HG03039 (cell line): ENCODE results near the gene KLHDC3.
"Not testable (repeated sequence)": the region's sequence is repeated elsewhere in the genome, so short reads cannot be mapped to it uniquely, and the experiment has no call there.

ENCODE experiments used
- ATAC-seq: cut with Tn5 transposase; IDR thresholded peaks from one replicate; pipeline ENCODE4 v1.9.1; 2021; ENCODE audit warnings: mild to moderate bottlenecking, moderate library complexity; ENCODE audit not compliant: unreplicated experiment

Gene KLHDC3

GRCh38 chr6:42988486-42989020, 25.5 kb upstream of the KLHDC3 start:
- no peak for ATAC-seq

GRCh38 chr6:42989923-42990322, 24.1 kb upstream of the KLHDC3 start:
- no peak for ATAC-seq

GRCh38 chr6:42993445-42993844, 20.6 kb upstream of the KLHDC3 start:
- no peak for ATAC-seq

- ATAC-seq, result no peak
Measured at GRCh38 chr6:42996513-42996912, 17.5 kb upstream of the KLHDC3 start.

- ATAC-seq, result not testable (repeated sequence)
Measured at GRCh38 chr6:42998205-42998604, 15.8 kb upstream of the KLHDC3 start.

GRCh38 chr6:43001843-43002242, 12.2 kb upstream of the KLHDC3 start:
- ATAC-seq, result no peak

- ATAC-seq, result no peak
Measured at GRCh38 chr6:43005844-43006243, 8.2 kb upstream of the KLHDC3 start.

GRCh38 chr6:43006251-43006650, 7.8 kb upstream of the KLHDC3 start:
- no peak for ATAC-seq

- ATAC-seq, result no peak
Measured at GRCh38 chr6:43007126-43007525, 6.9 kb upstream of the KLHDC3 start.

- ATAC-seq, result no peak
Measured at GRCh38 chr6:43009124-43009523, 4.9 kb upstream of the KLHDC3 start.

- no peak for ATAC-seq
Measured at GRCh38 chr6:43011207-43011606, 2.8 kb upstream of the KLHDC3 start.

GRCh38 chr6:43012364-43012763, 1.7 kb upstream of the KLHDC3 start:
- ATAC-seq, result no peak

- ATAC-seq, result no peak
Measured at GRCh38 chr6:43013097-43013842, 779 bp upstream of the KLHDC3 start.

GRCh38 chr6:43014434-43014909, 423 bp downstream of the KLHDC3 start:
- ATAC-seq, result no peak

GRCh38 chr6:43016176-43016942, 2.3 kb downstream of the KLHDC3 start:
- ATAC-seq, result no peak

- no peak for ATAC-seq
Measured at GRCh38 chr6:43016943-43017334, 2.9 kb downstream of the KLHDC3 start.

- ATAC-seq, result no peak
Measured at GRCh38 chr6:43019152-43019551, 5.1 kb downstream of the KLHDC3 start.

- no peak for ATAC-seq
Measured at GRCh38 chr6:43020052-43020705, 6.1 kb downstream of the KLHDC3 start.

- ATAC-seq, result no peak
Measured at GRCh38 chr6:43020847-43021246, 6.8 kb downstream of the KLHDC3 start.

GRCh38 chr6:43021270-43022047, 7.4 kb downstream of the KLHDC3 start, which contains the start of gene RRP36:
RRP36 (plus strand) TSS chr6:43021623; CDS start chr6:43021655, 32 bp downstream.
- peak; percentile 62 for ATAC-seq

- no peak for ATAC-seq
Measured at GRCh38 chr6:43024436-43024835, 10.4 kb downstream of the KLHDC3 start.
